Kidney epithelial cell (primary cell): ENCODE data around the gene RAD51B. TPM values are rescaled to one million over a fixed set of nuclear protein-coding genes. Genes with fewer than 3 reads are reported as not detected.

ENCODE experiments used
- DNase-seq: peaks from one replicate; pipeline ENCODE4 v3.0.0-alpha.2; 2010; ENCODE audit warnings: low read depth
- H3K27me3 ChIP-seq: 2 replicates; pipeline ENCODE4 v1.6.0; 2011; ENCODE audit warnings: low read length; ENCODE audit not compliant: control insufficient read depth, insufficient read depth
- H3K36me3 ChIP-seq: 2 replicates; pipeline ENCODE4 v1.5.1; 2011; ENCODE audit warnings: low read length; ENCODE audit not compliant: control insufficient read depth, insufficient read depth
- H3K4me3 ChIP-seq: 2 replicates; pipeline ENCODE4 v1.5.1; 2011; ENCODE audit warnings: low read depth, mild to moderate bottlenecking, control low read depth, low read length
- CTCF ChIP-seq: IDR thresholded peaks from 2 replicates; pipeline ENCODE4 v1.5.1; 2011; ENCODE audit warnings: mild to moderate bottlenecking, moderate library complexity, low read length, control low read depth, inconsistent platforms; ENCODE audit not compliant: insufficient read depth, poor library complexity, severe bottlenecking
- total RNA-seq: library from RNA; depleted of rRNA; stranded (reverse); fragments of >200 nt; gene quantifications from 2 replicates; pipeline ENCODE4 v1.2.3, GENCODE V29; 2015

RAD51B gene
- total RNA-seq, 1 donor from 2014 or later = 9.5 TPM

GRCh38 chr14:68085742-68086141 lies 266.2 kb downstream of the RAD51B start:
- Histone ChIP-seq H3K4me3 (no peak overlapping the region), H3K36me3 (no peaks in the 10 kb centered on the region), H3K27me3 (no peaks in the 10 kb centered on the region)
- no peak for TF ChIP-seq CTCF
- no peak for DNase-seq

- H3K4me3 ChIP-seq = no peak overlapping the region
- no peak for DNase-seq
Measured at GRCh38 chr14:68088451-68088854, 268.9 kb downstream of the RAD51B start.

GRCh38 chr14:68089146-68089731 lies 269.7 kb downstream of the RAD51B start:
- DNase-seq = peak; percentile 83
- no peak for TF ChIP-seq CTCF
- Histone ChIP-seq H3K27me3 (no peaks in the 10 kb centered on the region), H3K36me3 (no peaks in the 10 kb centered on the region), H3K4me3 (no peak overlapping the region)

More at GRCh38 chr14:68088451-68088854, 268.9 kb downstream of the RAD51B start:
- Histone ChIP-seq H3K36me3 (no peaks in the 10 kb centered on the region), H3K27me3 (no peaks in the 10 kb centered on the region)
- TF ChIP-seq CTCF = no peak

GRCh38 chr14:68094158-68094557 lies 274.6 kb downstream of the RAD51B start:
- no peak for DNase-seq
- Histone ChIP-seq H3K4me3 (no peak overlapping the region), H3K27me3 (no peaks in the 10 kb centered on the region), H3K36me3 (no peaks in the 10 kb centered on the region)
- no peak for TF ChIP-seq CTCF

- H3K36me3 ChIP-seq = no peaks in the 10 kb centered on the region
- H3K27me3 ChIP-seq = no peaks in the 10 kb centered on the region
- H3K4me3 ChIP-seq = no peak overlapping the region
- DNase-seq = no peak
- no peak for TF ChIP-seq CTCF
Measured at GRCh38 chr14:68094752-68095151, 275.2 kb downstream of the RAD51B start.

GRCh38 chr14:68097727-68098126 lies 278.1 kb downstream of the RAD51B start:
- DNase-seq = no peak
- no peaks in the 10 kb centered on the region for H3K36me3 ChIP-seq
- no peaks in the 10 kb centered on the region for H3K27me3 ChIP-seq
- no peak overlapping the region for H3K4me3 ChIP-seq
- no peak for TF ChIP-seq CTCF
